Peyer's patch (tissue), 4 donors: ENCODE results near the gene ATG101. TPM values are rescaled to one million over a fixed set of nuclear protein-coding genes. Genes with fewer than 3 reads are reported as not detected.

Experiments used
- DNase-seq, 3 donors: peaks; one replicate each; pipeline ENCODE4 v3.0.0-alpha.2; 2017 to 2019
- H3K27ac ChIP-seq, 4 donors: fragments of 200-600 bp; sonication (generic); one replicate each; pipeline ENCODE4 v1.5.1; 2016 to 2019
- H3K27me3 ChIP-seq, 2 donors: fragments of 200-600 bp; sonication (generic); one replicate each; pipeline ENCODE4 v1.5.1; 2019
- H3K36me3 ChIP-seq, 3 donors: fragments of 200-600 bp; sonication (generic); one replicate each; pipeline ENCODE4 v1.5.1; 2016 to 2019
- H3K4me1 ChIP-seq, 4 donors: fragments of 200-600 bp; sonication (generic); one replicate each; pipeline ENCODE4 v1.5.1; 2016 to 2019
- H3K4me3 ChIP-seq, 4 donors: fragments of 200-600 bp; sonication (generic); 1 replicate in 3 of 4; 2 replicates in 1 of 4; pipeline ENCODE4 v1.5.1; 2016 to 2019; ENCODE audit warnings: mild to moderate bottlenecking in 1 of 4
- H3K9me3 ChIP-seq, 4 donors: fragments of 200-600 bp; sonication (generic); one replicate each; pipeline ENCODE4 v1.5.1; 2016 to 2019; ENCODE audit warnings: mild to moderate bottlenecking in 1 of 4
- POLR2A ChIP-seq, 2 donors: fragments of 450-650 bp; IDR thresholded peaks; one replicate each; pipeline ENCODE4 v1.5.1; 2017; ENCODE audit warnings: antibody characterized with exemption in 2 of 2, mild to moderate bottlenecking in 2 of 2, moderate library complexity in 2 of 2
- total RNA-seq, 4 donors: library from RNA; depleted of rRNA; stranded (reverse); fragments of >200 nt; gene quantifications; one replicate each; pipeline ENCODE4 v1.1.0, GENCODE V29; 2016
- TF ChIP-seq, protein P1 (sequence below), 6 experiments: fragments of 450-650 bp in 4 of 6; fragments of 200-600 bp in 2 of 6; sonication (generic) in 1 of 6; IDR thresholded peaks; one replicate each; pipeline ENCODE4 v1.5.1; 2017 to 2019; ENCODE audit warnings: antibody characterized with exemption in 6 of 6, mild to moderate bottlenecking in 3 of 6, moderate library complexity in 1 of 6

The ATG101 gene
- total RNA-seq, 4 donors from 2014 or later: 31.5 to 39.6 (median 33.9) TPM

DNA sequence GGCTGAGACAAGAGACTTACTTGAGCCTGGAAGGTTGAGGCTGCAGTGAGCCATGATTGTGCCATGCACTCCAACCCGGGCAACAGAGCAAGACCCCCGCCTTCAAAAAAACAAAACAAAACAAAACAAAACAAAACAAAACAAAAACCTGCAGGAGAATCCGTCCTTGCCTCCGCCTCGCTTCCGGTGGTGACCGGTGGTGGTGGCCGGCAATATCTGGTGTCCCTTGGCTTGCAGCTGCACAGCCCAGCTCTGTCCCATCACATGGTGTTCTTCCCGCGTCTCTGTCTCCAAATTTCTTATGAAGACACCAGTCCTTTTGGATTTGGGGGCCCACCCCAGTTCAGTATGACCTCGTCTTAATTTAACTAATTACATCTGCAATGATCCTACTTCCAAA, 19.7 kb downstream of the ATG101 start:
- Histone ChIP-seq H3K9me3 (no peaks in the 10 kb centered on the region), H3K36me3 (no peaks in the 10 kb centered on the region), H3K27me3 (no peaks in the 10 kb centered on the region), H3K4me1 (peaks cover 0 to 2% (median 0%) of the 10 kb centered on the region in 4 donors), H3K27ac (no peak overlapping the region), H3K4me3 (no peak overlapping the region)
- DNase-seq: no peak
- TF ChIP-seq POLR2A (IDR thresholded peaks at IDR 0.05): no peak
- TF ChIP-seq, protein P1, sequence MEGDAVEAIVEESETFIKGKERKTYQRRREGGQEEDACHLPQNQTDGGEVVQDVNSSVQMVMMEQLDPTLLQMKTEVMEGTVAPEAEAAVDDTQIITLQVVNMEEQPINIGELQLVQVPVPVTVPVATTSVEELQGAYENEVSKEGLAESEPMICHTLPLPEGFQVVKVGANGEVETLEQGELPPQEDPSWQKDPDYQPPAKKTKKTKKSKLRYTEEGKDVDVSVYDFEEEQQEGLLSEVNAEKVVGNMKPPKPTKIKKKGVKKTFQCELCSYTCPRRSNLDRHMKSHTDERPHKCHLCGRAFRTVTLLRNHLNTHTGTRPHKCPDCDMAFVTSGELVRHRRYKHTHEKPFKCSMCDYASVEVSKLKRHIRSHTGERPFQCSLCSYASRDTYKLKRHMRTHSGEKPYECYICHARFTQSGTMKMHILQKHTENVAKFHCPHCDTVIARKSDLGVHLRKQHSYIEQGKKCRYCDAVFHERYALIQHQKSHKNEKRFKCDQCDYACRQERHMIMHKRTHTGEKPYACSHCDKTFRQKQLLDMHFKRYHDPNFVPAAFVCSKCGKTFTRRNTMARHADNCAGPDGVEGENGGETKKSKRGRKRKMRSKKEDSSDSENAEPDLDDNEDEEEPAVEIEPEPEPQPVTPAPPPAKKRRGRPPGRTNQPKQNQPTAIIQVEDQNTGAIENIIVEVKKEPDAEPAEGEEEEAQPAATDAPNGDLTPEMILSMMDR (IDR thresholded peaks at IDR 0.05): no peak

DNA sequence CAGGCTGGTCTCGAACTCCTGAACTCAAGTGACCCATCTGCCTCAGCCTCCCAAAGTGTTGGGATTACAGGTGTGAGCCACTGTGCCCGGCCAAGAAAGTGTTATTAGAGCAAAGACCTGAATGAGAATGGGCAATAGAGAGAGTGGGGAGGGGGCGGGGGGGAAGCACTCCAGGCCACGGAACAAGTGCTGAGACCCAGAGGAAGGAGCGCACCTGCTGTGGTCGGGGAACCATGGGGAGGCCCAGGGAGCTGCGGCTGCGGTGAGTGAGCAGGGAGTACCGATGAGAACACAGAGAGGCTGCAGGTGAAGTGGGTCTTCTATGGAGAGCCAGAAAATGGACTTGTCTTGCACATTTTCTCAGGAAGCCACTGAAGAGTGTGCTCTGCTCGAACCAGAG, 20.5 kb downstream of the ATG101 start:
- no peak for DNase-seq
- H3K4me1 ChIP-seq: peaks cover 0 to 2% (median 0%) of the 10 kb centered on the region in 4 donors
- TF ChIP-seq, protein P1 (IDR thresholded peaks at IDR 0.05): no peak
- TF ChIP-seq POLR2A (IDR thresholded peaks at IDR 0.05): no peak
- H3K36me3 ChIP-seq: no peaks in the 10 kb centered on the region
- no peaks in the 10 kb centered on the region for H3K9me3 ChIP-seq
- no peak overlapping the region for H3K27ac ChIP-seq
- H3K27me3 ChIP-seq: no peaks in the 10 kb centered on the region
- no peak overlapping the region for H3K4me3 ChIP-seq

DNA sequence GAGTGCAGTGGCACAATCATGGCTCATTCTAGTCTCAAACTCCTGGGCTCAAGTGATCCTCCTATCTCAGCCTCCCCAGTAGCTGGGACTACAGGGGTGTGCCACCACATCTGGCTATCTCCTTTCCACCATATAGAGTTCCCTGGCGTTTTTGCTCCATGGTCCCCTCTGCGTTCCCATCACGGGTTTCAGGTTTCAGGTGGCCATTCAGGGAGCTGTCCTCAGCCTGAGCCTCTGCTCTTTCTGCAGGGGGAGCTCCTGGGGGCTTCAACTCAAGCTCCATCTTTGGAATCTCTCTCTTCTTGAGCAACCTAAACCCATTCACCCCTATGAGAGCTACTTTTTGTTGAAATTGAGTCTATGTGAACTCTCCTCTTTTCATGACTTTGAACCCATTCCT, 21.3 kb downstream of the ATG101 start:
- no peaks in the 10 kb centered on the region for H3K36me3 ChIP-seq
- no peaks in the 10 kb centered on the region for H3K9me3 ChIP-seq
- H3K27ac ChIP-seq: no peak overlapping the region
- H3K27me3 ChIP-seq: no peaks in the 10 kb centered on the region
- no peak for DNase-seq
- peaks cover 0 to 2% (median 0%) of the 10 kb centered on the region in 4 donors for H3K4me1 ChIP-seq
- TF ChIP-seq, protein P1 (IDR thresholded peaks at IDR 0.05): no peak
- TF ChIP-seq POLR2A (IDR thresholded peaks at IDR 0.05): no peak
- no peak overlapping the region for H3K4me3 ChIP-seq

DNA sequence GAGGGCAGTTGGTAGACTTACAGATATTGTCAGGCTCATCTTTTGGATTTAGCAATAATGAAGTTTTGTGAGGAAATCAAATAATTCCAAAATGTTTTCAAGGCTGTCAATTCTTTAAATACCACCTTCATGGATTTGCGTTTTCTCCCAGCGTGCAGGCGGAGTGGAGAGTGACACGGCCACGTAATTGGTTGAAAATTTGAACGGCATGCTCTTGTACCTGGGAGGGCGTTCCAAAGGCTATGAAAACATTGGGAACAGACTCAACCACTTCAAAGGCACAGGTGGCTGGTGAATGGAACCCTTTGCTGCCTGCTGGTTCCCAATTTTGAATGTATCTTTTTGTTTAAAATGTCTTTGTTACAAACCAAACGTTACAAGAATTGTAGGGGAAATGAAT, 22.1 kb downstream of the ATG101 start:
- TF ChIP-seq, protein P1 (IDR thresholded peaks at IDR 0.05): no peak
- Histone ChIP-seq H3K36me3 (no peaks in the 10 kb centered on the region), H3K9me3 (no peaks in the 10 kb centered on the region), H3K4me3 (no peak overlapping the region), H3K27me3 (no peaks in the 10 kb centered on the region), H3K4me1 (peaks cover 0 to 2% (median 0%) of the 10 kb centered on the region in 4 donors), H3K27ac (no peak overlapping the region)
- no peak for DNase-seq

DNA sequence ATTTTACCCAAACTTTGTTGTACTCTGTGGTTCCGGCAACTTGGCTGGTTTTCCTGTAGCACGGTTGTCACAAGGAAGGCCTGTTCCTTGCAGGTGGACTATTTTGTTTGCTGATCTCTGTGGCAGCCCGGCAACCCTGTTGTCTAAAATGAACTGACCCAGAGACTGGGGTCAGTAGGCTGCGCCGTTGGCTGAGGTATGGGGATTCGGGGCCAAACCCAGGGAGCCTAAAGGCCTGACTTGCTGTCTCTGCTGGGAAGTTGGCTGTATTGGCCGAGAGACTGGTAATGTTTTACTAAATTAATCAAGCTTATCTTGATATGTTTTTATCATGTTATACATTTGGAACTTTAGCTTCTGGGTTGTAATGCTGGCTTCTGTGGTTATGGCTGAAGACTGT, 23.6 kb downstream of the ATG101 start:
- Histone ChIP-seq H3K27me3 (no peaks in the 10 kb centered on the region), H3K4me1 (no peaks in the 10 kb centered on the region), H3K9me3 (no peaks in the 10 kb centered on the region), H3K4me3 (no peak overlapping the region), H3K36me3 (no peaks in the 10 kb centered on the region), H3K27ac (no peak overlapping the region)
- no peak for DNase-seq
- TF ChIP-seq POLR2A (IDR thresholded peaks at IDR 0.05): no peak
- TF ChIP-seq, protein P1 (IDR thresholded peaks at IDR 0.05): no peak
